Measurements from ENCODE around the gene MAGI2.

DNA sequence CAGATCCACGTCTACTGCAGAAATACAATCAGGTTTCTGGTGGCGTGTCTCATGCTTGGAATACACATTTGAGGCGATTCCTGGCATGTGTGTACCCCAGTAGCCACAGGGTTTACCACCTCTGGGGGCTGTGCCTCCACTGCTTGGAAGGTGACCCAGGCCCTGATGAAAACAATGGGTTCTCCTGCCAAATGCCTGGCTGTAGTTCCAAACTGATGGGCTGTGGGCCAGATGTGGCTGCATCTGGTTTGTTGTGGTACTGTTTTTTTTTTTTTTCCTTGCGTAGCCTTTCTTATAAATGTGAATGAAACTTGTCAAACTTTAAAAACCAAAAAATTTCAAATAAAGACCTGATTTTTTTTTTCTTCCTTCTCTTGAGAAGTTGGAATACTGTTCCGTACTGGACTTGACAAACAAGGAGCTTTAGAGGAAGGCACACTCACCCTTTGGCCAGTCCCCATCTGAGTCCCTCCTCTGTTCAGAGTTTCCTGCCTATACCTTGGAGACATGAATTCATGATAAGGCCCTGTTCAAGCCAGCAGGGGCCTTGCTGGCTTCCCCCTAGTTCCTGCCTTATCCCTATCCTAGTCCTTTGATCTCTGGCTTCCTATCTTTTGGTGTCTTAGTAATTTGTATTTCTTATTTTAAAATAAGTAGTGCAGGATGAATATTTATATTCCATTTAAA lies 1437.8 kb downstream of the MAGI2 start:
- TF ChIP-seq, protein P1, sequence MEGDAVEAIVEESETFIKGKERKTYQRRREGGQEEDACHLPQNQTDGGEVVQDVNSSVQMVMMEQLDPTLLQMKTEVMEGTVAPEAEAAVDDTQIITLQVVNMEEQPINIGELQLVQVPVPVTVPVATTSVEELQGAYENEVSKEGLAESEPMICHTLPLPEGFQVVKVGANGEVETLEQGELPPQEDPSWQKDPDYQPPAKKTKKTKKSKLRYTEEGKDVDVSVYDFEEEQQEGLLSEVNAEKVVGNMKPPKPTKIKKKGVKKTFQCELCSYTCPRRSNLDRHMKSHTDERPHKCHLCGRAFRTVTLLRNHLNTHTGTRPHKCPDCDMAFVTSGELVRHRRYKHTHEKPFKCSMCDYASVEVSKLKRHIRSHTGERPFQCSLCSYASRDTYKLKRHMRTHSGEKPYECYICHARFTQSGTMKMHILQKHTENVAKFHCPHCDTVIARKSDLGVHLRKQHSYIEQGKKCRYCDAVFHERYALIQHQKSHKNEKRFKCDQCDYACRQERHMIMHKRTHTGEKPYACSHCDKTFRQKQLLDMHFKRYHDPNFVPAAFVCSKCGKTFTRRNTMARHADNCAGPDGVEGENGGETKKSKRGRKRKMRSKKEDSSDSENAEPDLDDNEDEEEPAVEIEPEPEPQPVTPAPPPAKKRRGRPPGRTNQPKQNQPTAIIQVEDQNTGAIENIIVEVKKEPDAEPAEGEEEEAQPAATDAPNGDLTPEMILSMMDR (IDR thresholded peaks at IDR 0.05): no peak
- TF ChIP-seq POLR2A (IDR thresholded peaks at IDR 0.05): no peak
